Activated T-helper 1 cell treated with anti-CD3 and anti-CD28 coated beads, Interleukin-12 subunit alpha, Interleukin-12 subunit beta, Interleukin-2, Interleukin-4 antibody, amounts not matched to agents 30 ng/mL and 10 ng/mL and 1 ng/mL, durations not matched to agents 14 hours and 24 hours and 36 hours (primary cell): ENCODE results near the gene VAV2. TPM values are rescaled to one million over a fixed set of nuclear protein-coding genes. Genes with fewer than 3 reads are reported as not detected.

ENCODE experiments used
- DNase-seq: peaks from one replicate; pipeline ENCODE4 v3.0.0; 2021; ENCODE audit warnings: low spot score
- H3K27ac Mint-ChIP-seq: one replicate; pipeline ENCODE4 v1.8.0; 2021; ENCODE audit warnings: mild to moderate bottlenecking, mixed read lengths
- H3K27me3 Mint-ChIP-seq: one replicate; pipeline ENCODE4 v1.8.0; 2022; ENCODE audit warnings: mild to moderate bottlenecking, moderate library complexity, mixed read lengths; ENCODE audit not compliant: insufficient read depth
- H3K36me3 Mint-ChIP-seq: one replicate; pipeline ENCODE4 v1.8.0; 2021; ENCODE audit warnings: low read depth, mixed read lengths
- H3K4me1 Mint-ChIP-seq: one replicate; pipeline ENCODE4 v1.8.0; 2021; ENCODE audit warnings: low read depth, mixed read lengths
- H3K4me3 Mint-ChIP-seq: one replicate; pipeline ENCODE4 v1.8.0; 2021; ENCODE audit warnings: mild to moderate bottlenecking, moderate library complexity, mixed read lengths
- H3K9me3 Mint-ChIP-seq: one replicate; pipeline ENCODE4 v1.8.0; 2021; ENCODE audit warnings: mixed read lengths
- intact Hi-C: fragments of 100-400 bp; cut with micrococcal nuclease; formaldehyde crosslinking; loops from one replicate; pipeline ENCODE4 v1.15.1; 2024
- total RNA-seq: library from RNA; stranded (reverse); gene quantifications from 2 replicates; pipeline ENCODE4 v1.2.3, GENCODE V29; 2022

VAV2 gene
- total RNA-seq, 1 donor from 2014 or later: 5.8 TPM

DNA sequence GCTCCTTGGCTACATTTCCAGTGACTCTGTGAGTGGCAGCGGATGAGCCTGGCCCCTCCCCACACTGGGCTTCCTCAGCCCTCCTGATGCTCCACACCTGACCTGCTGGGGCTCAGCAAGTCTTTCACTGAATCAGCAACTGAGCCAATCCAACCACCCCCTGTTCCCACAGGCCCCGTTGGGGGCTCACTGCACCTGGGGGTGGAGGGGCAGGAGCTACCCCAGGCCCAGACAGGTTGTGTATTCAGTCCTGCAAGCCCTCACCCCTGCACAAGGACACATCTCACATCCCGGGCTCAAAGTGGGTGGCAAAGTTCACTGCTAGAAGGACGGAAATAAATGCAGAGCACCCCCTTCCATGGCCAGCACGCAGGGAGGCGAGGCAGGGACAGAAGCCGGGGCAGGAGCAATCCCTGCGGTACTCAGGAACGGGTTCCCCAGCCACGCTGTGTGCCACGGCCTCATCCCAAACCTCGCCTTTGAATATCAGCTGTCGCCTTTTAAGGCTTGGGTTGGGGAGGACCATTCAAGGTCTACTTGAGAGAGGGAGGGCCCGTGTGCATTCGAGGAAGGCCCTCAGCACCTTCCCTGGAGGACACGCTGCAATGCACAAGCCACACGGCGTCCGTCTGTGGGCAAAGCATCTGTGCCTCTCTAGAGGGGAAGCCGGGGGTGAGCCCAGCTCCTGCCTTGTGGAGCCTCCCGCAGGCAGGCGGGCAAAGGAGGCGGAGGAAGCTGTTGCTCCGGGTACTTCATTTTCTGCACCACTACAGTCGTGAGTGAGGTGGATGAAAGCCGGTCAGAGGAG lies 179.0 kb downstream of the VAV2 start:
- Mint-ChIP-seq H3K4me3 (no peak overlapping the region), H3K27me3 (no peaks in the 10 kb centered on the region), H3K36me3 (no peaks in the 10 kb centered on the region), H3K9me3 (no peaks in the 10 kb centered on the region), H3K4me1 (no peaks in the 10 kb centered on the region), H3K27ac (no peak overlapping the region)
- DNase-seq: no peak
- intact Hi-C loops: no loop called here

DNA sequence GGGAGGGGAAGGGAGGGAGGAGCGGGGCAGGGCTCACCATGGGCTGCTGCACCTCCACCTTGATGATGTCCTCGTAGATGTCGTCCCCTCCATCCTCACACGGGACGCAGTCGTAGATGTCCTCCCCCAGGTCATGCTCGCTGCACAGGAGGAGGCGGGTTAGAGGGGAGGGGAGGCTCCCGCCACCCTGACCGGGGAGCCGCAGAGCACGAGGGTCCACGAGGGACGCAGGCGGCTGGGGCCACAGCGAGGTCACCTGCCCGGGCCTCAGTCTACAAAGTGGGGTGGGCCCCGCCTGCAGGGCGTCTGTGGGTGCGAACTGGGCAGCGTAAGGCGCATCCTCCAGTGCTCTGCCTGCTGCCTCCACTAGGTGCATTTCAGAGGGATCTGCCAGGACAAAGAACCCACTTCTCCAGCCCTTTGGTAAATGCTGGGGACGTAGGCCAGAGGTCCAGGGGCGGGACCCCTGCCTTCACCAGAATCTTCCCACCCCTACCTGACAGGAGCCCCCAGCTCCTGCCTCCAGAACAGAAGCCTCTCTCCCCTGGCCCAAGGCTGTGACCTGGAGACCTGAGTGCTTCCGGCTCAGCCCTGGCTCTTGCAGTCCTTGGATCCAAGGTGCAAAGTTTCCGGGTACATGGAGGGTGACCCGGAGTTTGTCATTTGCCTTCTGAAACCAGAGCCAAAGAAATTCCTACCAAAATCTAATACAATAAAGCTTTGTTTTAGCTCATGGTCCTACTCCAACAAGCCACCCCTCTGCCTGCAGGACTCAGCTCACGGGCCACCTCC lies 179.9 kb downstream of the VAV2 start:
- intact Hi-C loops: no loop called here
- Mint-ChIP-seq H3K4me1 (no peaks in the 10 kb centered on the region), H3K9me3 (no peaks in the 10 kb centered on the region), H3K27ac (no peak overlapping the region), H3K27me3 (no peaks in the 10 kb centered on the region), H3K4me3 (no peak overlapping the region), H3K36me3 (no peaks in the 10 kb centered on the region)
- no peak for DNase-seq

DNA sequence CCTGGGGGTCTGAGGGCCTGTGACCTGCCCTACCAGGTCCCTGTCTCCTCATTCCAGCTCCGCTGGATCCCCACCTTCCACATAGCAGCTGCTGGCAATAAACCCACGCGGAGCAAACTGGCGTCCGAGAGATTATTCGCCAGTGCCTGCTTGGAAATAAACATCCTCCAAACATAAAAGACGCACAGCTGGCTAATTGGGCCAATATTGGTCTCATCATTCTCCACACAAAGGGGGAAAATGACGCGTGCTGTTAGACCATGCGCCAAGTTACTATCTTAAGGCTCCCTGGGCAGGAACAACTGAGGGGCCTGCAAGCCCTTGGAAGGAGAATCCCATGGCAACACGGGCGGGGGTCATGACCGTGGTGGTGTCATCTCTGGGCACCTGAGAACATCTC lies 180.7 kb downstream of the VAV2 start:
- no peak overlapping the region for H3K27ac Mint-ChIP-seq
- intact Hi-C loops: no loop called here
- H3K4me3 Mint-ChIP-seq: no peak overlapping the region
- H3K36me3 Mint-ChIP-seq: no peaks in the 10 kb centered on the region
- no peak for DNase-seq
- no peaks in the 10 kb centered on the region for H3K9me3 Mint-ChIP-seq
- no peaks in the 10 kb centered on the region for H3K27me3 Mint-ChIP-seq
- H3K4me1 Mint-ChIP-seq: no peaks in the 10 kb centered on the region

DNA sequence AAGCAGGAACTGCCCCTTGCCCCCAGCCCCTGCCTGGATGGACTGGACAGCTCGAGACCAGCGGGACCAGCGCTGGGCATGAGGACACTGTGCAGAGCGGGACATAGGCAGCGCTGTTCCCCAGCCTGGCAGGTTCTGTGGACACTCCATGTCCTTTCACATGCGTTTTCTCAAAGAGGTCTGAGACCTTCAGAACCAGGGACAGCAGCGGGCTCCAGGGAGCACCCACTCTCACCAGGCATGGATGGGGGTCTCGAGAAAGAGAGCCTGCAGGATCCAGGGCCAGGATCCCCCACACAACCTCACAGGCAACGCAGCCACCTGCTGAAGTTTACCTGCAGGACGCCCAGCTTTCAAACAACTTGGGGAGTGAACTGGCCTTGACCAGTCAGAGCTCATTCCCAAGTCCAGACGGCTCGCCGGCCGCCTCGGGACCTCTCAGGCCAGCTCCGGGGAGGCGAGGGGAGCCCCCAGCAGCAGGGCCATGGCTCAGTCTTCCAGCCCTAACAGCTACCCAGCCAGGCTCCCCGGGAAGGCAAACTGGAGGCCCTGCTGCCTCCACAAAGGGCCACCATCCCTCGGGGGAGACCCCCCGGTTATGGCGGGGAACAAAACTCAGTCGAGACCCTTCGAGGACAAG lies 181.4 kb downstream of the VAV2 start:
- H3K4me3 Mint-ChIP-seq: no peak overlapping the region
- no peaks in the 10 kb centered on the region for H3K9me3 Mint-ChIP-seq
- DNase-seq: no peak
- no peaks in the 10 kb centered on the region for H3K36me3 Mint-ChIP-seq
- H3K27me3 Mint-ChIP-seq: no peaks in the 10 kb centered on the region
- H3K4me1 Mint-ChIP-seq: no peaks in the 10 kb centered on the region
- H3K27ac Mint-ChIP-seq: no peak overlapping the region
- intact Hi-C loops: no loop called here

DNA sequence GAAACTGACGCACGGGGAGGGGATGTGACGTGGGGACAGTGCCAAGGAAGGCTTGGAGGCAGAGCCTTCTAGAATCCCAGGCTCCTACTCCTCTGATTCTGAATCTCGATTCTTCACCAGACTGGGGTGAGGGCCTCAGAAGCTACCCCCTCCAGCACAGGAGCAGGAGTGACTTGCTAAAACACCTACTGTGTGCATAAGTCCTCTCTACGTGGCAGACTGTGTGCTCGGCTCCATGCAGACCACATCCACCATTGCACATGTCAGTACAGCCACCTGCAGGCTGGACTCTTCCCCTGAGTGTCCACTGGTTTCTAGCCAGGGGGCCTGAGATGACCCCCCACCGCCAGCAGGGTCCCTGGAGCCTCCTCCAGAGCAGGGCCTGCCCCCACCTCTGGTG lies 182.8 kb downstream of the VAV2 start:
- H3K4me1 Mint-ChIP-seq: no peaks in the 10 kb centered on the region

DNA sequence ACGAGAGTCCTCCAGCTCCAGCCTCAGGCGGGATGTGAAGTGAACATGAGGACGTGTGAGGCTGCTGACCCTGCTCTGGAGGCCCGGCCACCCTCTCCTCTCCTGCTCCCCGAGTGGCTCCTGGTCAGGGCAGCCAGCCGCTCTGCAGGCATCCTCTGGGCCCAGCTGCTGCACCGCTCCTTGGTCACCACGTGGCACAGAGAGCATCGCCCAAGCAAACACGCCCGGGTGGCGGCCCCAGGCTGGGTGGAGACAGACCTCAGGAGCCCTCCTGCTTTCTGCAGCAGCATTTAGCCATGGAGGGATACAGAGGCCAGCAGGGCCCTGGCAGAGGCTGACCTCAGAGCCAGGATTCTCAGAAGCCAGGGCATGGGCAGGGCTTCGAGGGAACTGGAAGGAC lies 184.3 kb downstream of the VAV2 start:
- H3K4me3 Mint-ChIP-seq: no peak overlapping the region
- no peaks in the 10 kb centered on the region for H3K4me1 Mint-ChIP-seq
- no peak for DNase-seq
- no peaks in the 10 kb centered on the region for H3K9me3 Mint-ChIP-seq
- H3K27ac Mint-ChIP-seq: no peak overlapping the region
- no peaks in the 10 kb centered on the region for H3K27me3 Mint-ChIP-seq
- intact Hi-C loops: no loop called here
- no peaks in the 10 kb centered on the region for H3K36me3 Mint-ChIP-seq

More for the DNA sequence above, 182.8 kb downstream of the VAV2 start:
- H3K4me3 Mint-ChIP-seq: no peak overlapping the region
- H3K9me3 Mint-ChIP-seq: no peaks in the 10 kb centered on the region
- no peaks in the 10 kb centered on the region for H3K27me3 Mint-ChIP-seq
- intact Hi-C loops: no loop called here
- DNase-seq: no peak
- H3K27ac Mint-ChIP-seq: no peak overlapping the region
- H3K36me3 Mint-ChIP-seq: no peaks in the 10 kb centered on the region

DNA sequence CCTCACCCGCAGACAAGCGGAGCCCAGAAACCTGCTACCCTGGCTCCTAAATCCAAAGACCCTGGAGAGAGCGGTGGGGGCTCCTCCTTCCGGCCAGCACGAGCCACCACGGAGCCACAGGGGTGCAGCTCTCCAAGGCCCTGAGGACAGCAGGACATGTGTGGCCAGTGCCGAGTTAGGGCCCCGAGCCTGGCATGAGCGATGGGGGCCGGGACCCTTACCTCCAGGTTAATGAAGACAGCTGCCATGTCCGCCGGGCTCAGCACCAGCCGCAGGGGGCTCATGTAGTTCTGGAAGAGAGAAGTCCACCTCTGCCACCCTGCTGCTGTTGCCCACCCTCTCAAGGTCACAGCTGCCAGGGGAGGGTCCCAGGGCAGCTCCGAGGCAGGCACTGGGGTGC lies 185.1 kb downstream of the VAV2 start:
- no peak for DNase-seq
- Mint-ChIP-seq H3K27me3 (no peaks in the 10 kb centered on the region), H3K27ac (no peak overlapping the region), H3K36me3 (no peaks in the 10 kb centered on the region), H3K4me1 (no peaks in the 10 kb centered on the region), H3K4me3 (no peak overlapping the region), H3K9me3 (no peaks in the 10 kb centered on the region)
- intact Hi-C loops: no loop called here

DNA sequence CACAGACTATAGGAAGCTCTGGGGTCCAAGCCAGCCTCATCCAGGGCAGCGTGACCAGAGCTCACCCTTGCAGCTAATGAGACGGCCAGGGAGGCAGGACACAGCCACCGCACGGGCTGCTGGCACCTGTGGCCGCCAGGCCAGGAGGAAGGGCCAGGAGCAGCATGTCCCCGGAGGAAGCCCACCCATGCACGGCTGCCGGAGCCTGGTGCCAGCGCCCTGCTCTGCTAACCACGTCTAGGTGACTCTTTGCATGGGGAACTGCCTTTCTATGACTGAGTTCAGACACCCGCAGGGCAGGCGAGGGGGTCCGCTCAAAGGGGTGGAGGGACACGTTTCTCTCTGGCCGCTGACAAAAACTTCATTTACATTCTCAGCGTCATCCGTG lies 185.5 kb downstream of the VAV2 start:
- Mint-ChIP-seq H3K27me3 (no peaks in the 10 kb centered on the region), H3K27ac (no peak overlapping the region), H3K4me1 (no peaks in the 10 kb centered on the region), H3K36me3 (no peaks in the 10 kb centered on the region), H3K9me3 (no peaks in the 10 kb centered on the region), H3K4me3 (no peak overlapping the region)
- no peak for DNase-seq
- intact Hi-C loops: no loop called here

DNA sequence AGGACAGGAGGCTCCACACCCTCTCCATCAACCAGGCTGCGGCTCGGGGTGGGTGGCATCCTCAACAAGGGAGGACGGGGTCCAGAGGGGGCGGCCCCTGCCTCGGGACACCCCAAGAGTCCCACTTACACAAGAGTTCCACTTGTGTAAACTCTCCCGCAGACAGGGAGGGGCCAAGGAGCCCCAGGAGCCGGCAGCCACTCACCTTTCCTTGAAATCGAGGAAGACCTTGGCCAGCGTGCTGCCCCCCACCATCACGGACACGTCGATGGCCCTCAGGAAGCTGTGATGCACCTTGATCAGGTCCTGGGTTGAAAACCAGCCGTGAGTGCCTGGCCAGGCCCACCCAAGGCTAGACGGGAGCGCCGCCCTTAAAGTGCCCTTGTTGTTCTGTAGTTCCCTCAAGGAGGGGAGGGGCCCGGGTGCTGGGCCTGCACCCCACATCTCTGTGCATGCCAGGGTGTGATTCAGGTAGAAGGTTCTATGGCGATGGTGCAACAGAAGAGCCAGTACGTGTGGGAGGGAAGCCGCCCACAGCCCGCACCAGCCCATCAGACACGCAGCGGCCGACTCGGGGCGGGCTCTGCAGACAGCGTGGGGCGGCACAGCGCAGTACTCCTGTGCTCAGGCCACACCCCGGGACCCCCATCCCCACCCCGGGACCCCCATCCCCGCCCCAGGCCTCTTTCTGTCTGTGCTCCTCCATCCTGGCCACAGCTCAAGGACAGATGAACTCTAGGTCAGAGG lies 186.1 kb downstream of the VAV2 start:
- no peak for DNase-seq
- intact Hi-C loops: no loop called here
- no peak overlapping the region for H3K27ac Mint-ChIP-seq
- no peaks in the 10 kb centered on the region for H3K9me3 Mint-ChIP-seq
- H3K36me3 Mint-ChIP-seq: no peaks in the 10 kb centered on the region
- H3K27me3 Mint-ChIP-seq: no peaks in the 10 kb centered on the region
- H3K4me3 Mint-ChIP-seq: no peak overlapping the region
- no peaks in the 10 kb centered on the region for H3K4me1 Mint-ChIP-seq

DNA sequence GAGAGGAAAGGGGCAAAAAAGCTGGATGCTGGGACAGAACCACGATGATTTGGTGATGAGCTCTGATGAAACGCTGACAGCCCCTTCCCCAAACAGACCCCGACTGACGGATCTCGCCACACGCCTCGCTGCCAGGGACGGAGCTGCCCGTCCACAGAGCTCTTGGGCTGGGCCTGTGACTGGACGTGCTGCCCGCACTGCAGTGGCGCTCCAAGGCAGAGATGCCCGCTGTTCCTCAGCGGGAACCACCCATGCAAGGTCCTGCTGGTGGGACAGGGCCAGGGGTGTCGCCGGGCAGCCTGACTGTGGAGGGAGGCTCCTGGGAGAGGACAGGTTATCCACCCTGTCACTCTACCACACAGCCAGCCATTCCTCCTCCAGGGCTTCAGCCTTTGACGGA lies 187.9 kb downstream of the VAV2 start:
- no peaks in the 10 kb centered on the region for H3K36me3 Mint-ChIP-seq
- no peaks in the 10 kb centered on the region for H3K4me1 Mint-ChIP-seq
- no peaks in the 10 kb centered on the region for H3K9me3 Mint-ChIP-seq
- H3K4me3 Mint-ChIP-seq: no peak overlapping the region
- H3K27me3 Mint-ChIP-seq: no peaks in the 10 kb centered on the region
- no peak overlapping the region for H3K27ac Mint-ChIP-seq
- intact Hi-C loops: no loop called here
- DNase-seq: no peak

DNA sequence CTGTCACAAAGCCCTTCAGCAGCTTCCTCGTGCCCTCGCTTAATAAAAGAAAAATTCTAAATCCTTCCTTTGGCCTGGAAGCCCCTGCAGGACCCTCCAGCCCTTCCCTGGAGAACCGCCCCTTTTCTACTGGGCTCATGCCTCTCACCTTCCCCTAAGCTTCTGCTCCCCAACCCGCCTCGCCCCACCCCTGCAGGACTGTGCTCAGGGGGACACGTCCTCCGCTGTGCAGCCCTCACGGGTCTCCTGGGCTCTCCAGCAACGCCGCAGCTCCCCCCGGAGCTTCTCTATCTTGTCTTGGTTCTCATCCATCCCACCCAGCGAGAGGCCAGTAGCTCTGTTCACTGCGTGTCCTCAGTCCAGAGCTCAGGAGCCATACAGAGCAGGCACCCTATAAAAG lies 188.4 kb downstream of the VAV2 start:
- Mint-ChIP-seq H3K9me3 (no peaks in the 10 kb centered on the region), H3K36me3 (no peaks in the 10 kb centered on the region), H3K27ac (no peak overlapping the region), H3K27me3 (no peaks in the 10 kb centered on the region), H3K4me3 (no peak overlapping the region), H3K4me1 (no peaks in the 10 kb centered on the region)
- intact Hi-C loops: no loop called here
- no peak for DNase-seq

DNA sequence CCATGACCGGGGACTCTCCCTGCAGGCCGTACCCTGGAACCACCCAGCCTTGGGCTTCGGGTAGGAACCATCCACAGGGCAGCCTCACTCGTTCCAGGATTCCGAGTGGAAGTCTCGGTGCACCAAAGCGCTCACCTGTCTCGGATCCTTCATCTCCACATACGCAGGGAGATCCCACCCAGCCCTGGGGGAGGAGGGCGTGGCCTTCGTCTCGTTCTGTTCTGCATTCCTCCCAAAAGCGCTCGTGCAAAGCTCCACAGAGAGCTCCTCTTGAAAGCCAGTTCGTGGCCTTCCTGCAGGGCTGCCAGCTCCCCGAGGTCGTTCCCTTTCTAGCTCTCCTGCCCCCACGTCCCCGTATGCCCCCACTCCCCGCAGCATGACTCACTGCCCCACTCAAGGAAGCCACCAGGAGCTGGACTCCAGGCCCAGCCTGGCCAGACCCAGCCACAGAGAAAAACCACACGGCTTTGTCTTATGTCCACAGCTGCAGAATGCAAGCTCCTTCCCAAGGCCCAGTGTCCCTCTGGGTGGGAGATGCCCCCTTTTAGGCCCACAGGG lies 189.0 kb downstream of the VAV2 start:
- Mint-ChIP-seq H3K27me3 (no peaks in the 10 kb centered on the region), H3K4me1 (no peaks in the 10 kb centered on the region), H3K27ac (no peak overlapping the region), H3K4me3 (no peak overlapping the region), H3K36me3 (no peaks in the 10 kb centered on the region), H3K9me3 (no peaks in the 10 kb centered on the region)
- intact Hi-C loops: no loop called here
- DNase-seq: no peak
